H9 (cell line): Measurements from ENCODE around the gene CFAP99. TPM values are rescaled to one million over a fixed set of nuclear protein-coding genes. Genes with fewer than 3 reads are reported as not detected.

Experiments used
- DNase-seq: peaks from one replicate; pipeline ENCODE4 v3.0.0-alpha.2; 2017
- H2AFZ ChIP-seq: one replicate; pipeline ENCODE4 v1.6.1; 2013; ENCODE audit warnings: mild to moderate bottlenecking, low read length, control low read depth, moderate library complexity
- H2AK5ac ChIP-seq: 2 replicates; pipeline ENCODE4 v1.6.1; 2013; ENCODE audit warnings: low read length, control low read depth, mixed read lengths; ENCODE audit not compliant: insufficient read length
- H2BK120ac ChIP-seq: one replicate; pipeline ENCODE4 v1.6.1; 2013; ENCODE audit warnings: low read depth, mild to moderate bottlenecking, low read length, control low read depth, inconsistent platforms; ENCODE audit not compliant: poor library complexity, severe bottlenecking
- H2BK12ac ChIP-seq: 2 replicates; pipeline ENCODE4 v1.6.1; 2013; ENCODE audit warnings: low read length, control low read depth, mixed read lengths, low read depth; ENCODE audit not compliant: insufficient read length
- H2BK15ac ChIP-seq: 2 replicates; pipeline ENCODE4 v1.6.1; 2013; ENCODE audit warnings: low read depth, low read length, control low read depth
- H2BK20ac ChIP-seq: one replicate; pipeline ENCODE4 v1.6.1; 2013; ENCODE audit warnings: low read depth, mild to moderate bottlenecking, low read length, control low read depth, inconsistent platforms; ENCODE audit not compliant: poor library complexity, severe bottlenecking
- H2BK5ac ChIP-seq: 2 replicates; pipeline ENCODE4 v1.6.1; 2013; ENCODE audit warnings: low read length, control low read depth, mixed read lengths; ENCODE audit not compliant: insufficient read length
- H3K14ac ChIP-seq: 2 replicates; pipeline ENCODE4 v1.6.1; 2013; ENCODE audit warnings: low read length, control low read depth; ENCODE audit not compliant: insufficient read depth
- H3K18ac ChIP-seq: 2 replicates; pipeline ENCODE4 v1.6.1; 2013; ENCODE audit warnings: low read depth, mild to moderate bottlenecking, mixed read lengths, low read length, control low read depth; ENCODE audit not compliant: insufficient read length
- H3K23ac ChIP-seq: 2 replicates; pipeline ENCODE4 v1.6.1; 2013; ENCODE audit warnings: low read length, control low read depth, mixed read lengths, low read depth; ENCODE audit not compliant: insufficient read length
- H3K23me2 ChIP-seq: 2 replicates; pipeline ENCODE4 v1.6.1; 2013; ENCODE audit warnings: low read depth, mild to moderate bottlenecking, mixed read lengths, low read length, control low read depth; ENCODE audit not compliant: insufficient read length, poor library complexity, severe bottlenecking
- H3K27ac ChIP-seq: 2 replicates; pipeline ENCODE4 v1.5.1; 2013; ENCODE audit warnings: low read length, control low read depth, mixed read lengths, low read depth; ENCODE audit not compliant: insufficient read length
- H3K27me3 ChIP-seq: 2 replicates; pipeline ENCODE4 v1.6.1; 2013; ENCODE audit warnings: low read length, control low read depth, inconsistent platforms; ENCODE audit not compliant: insufficient read depth
- H3K4ac ChIP-seq: 2 replicates; pipeline ENCODE4 v1.6.1; 2013; ENCODE audit warnings: low read depth, mild to moderate bottlenecking, control low read depth, inconsistent platforms, low read length, moderate library complexity
- H3K4me1 ChIP-seq: 2 replicates; pipeline ENCODE4 v1.6.1; 2013; ENCODE audit warnings: low read length, control low read depth, inconsistent platforms; ENCODE audit not compliant: insufficient read depth
- H3K4me2 ChIP-seq: 2 replicates; pipeline ENCODE4 v1.6.1; 2013; ENCODE audit warnings: low read length, control low read depth, mixed read lengths; ENCODE audit not compliant: insufficient read length, insufficient read depth
- H3K56ac ChIP-seq: 2 replicates; pipeline ENCODE4 v1.6.1; 2013; ENCODE audit warnings: low read depth, mild to moderate bottlenecking, mixed read lengths, low read length, control low read depth; ENCODE audit not compliant: insufficient read length
- H3K79me1 ChIP-seq: 2 replicates; pipeline ENCODE4 v1.6.1; 2013; ENCODE audit warnings: low read depth, mild to moderate bottlenecking, moderate library complexity, low read length, control low read depth, inconsistent platforms; ENCODE audit not compliant: insufficient read depth, poor library complexity, severe bottlenecking
- H3K79me2 ChIP-seq: 2 replicates; pipeline ENCODE4 v1.6.1; 2013; ENCODE audit warnings: low read length, control low read depth, inconsistent platforms; ENCODE audit not compliant: insufficient read depth
- H3K9ac ChIP-seq: 2 replicates; pipeline ENCODE4 v1.6.1; 2013; ENCODE audit warnings: low read length, control low read depth, mixed read lengths; ENCODE audit not compliant: insufficient read length; ENCODE audit errors: extremely low read depth
- H3K9me3 ChIP-seq: one replicate; pipeline ENCODE4 v1.6.1; 2013; ENCODE audit warnings: low read depth, low read length, inconsistent platforms; ENCODE audit not compliant: control insufficient read depth
- H3T11ph ChIP-seq: one replicate; pipeline ENCODE4 v1.6.1; 2013; ENCODE audit warnings: mild to moderate bottlenecking, low read length, control low read depth, inconsistent platforms
- H4K20me1 ChIP-seq: one replicate; pipeline ENCODE4 v1.6.1; 2013; ENCODE audit not compliant: control insufficient read depth, insufficient read length, insufficient read depth
- H4K5ac ChIP-seq: 2 replicates; pipeline ENCODE4 v1.6.1; 2013; ENCODE audit warnings: low read depth, mild to moderate bottlenecking, mixed read lengths, low read length, control low read depth; ENCODE audit not compliant: insufficient read length
- H4K8ac ChIP-seq: replicated peaks from 2 replicates; pipeline ENCODE4 v1.6.1; 2013; ENCODE audit warnings: low read length, control low read depth, mixed read lengths, low read depth; ENCODE audit not compliant: insufficient read length
- H4K91ac ChIP-seq: 2 replicates; pipeline ENCODE4 v1.6.1; 2013; ENCODE audit warnings: low read depth, mild to moderate bottlenecking, moderate library complexity, mixed read lengths, low read length, control low read depth; ENCODE audit not compliant: insufficient read length
- H3K27ac Mint-ChIP-seq, 3 experiments: 2 replicates in 2 of 3; 3 replicates in 1 of 3; pipeline ENCODE4 v1.8.0; 2020 to 2021; ENCODE audit warnings: mixed read lengths in 3 of 3, mild to moderate bottlenecking in 1 of 3, moderate library complexity in 1 of 3
- H3K27me3 Mint-ChIP-seq: 2 replicates; pipeline ENCODE4 v1.8.0; 2021; ENCODE audit warnings: low read depth, mild to moderate bottlenecking, moderate library complexity, mixed read lengths
- H3K36me3 Mint-ChIP-seq, 3 experiments: 2 replicates in 2 of 3; 3 replicates in 1 of 3; pipeline ENCODE4 v1.8.0; 2020 to 2021; ENCODE audit warnings: low read depth in 3 of 3, mixed read lengths in 3 of 3; ENCODE audit not compliant: insufficient read depth in 1 of 3
- H3K4me1 Mint-ChIP-seq, 2 experiments: 2 replicates each; pipeline ENCODE4 v1.8.0; 2020; ENCODE audit warnings: mixed read lengths in 2 of 2
- H3K4me3 Mint-ChIP-seq, 2 experiments: 2 replicates in 1 of 2; 3 replicates in 1 of 2; pipeline ENCODE4 v1.8.0; 2020 to 2021; ENCODE audit warnings: mild to moderate bottlenecking in 2 of 2, mixed read lengths in 2 of 2, moderate library complexity in 1 of 2
- H3K9me3 Mint-ChIP-seq, 2 experiments: 2 replicates in 1 of 2; 3 replicates in 1 of 2; pipeline ENCODE4 v1.8.0; 2020; ENCODE audit warnings: mild to moderate bottlenecking in 2 of 2, mixed read lengths in 2 of 2, moderate library complexity in 1 of 2
- WGBS: extraction: QIAGEN DNeasy Blood & Tissue Kit; methylation state at CpG from one replicate; pipeline ENCODE4 v1.1.7; 2013; ENCODE audit warnings: missing lambda C conversion rate, low lambda C conversion rate, mixed read lengths; ENCODE audit not compliant: insufficient read length; ENCODE audit errors: extremely low coverage; 5-methylcytosine and 5-hydroxymethylcytosine counted together
- total RNA-seq: library from RNA; stranded (reverse); gene quantifications from 2 replicates; pipeline ENCODE4 v1.2.1, GENCODE V29; 2021
- TF ChIP-seq, protein P1 (sequence below): fragments of 200-600 bp; sonication (generic); conservative IDR thresholded peaks from 3 replicates; pipeline ENCODE4 v1.8.0; 2021; ENCODE audit warnings: antibody characterized with exemption, mild to moderate bottlenecking

CFAP99 gene
- total RNA-seq, 1 experiment from 2014 or later: 0.35 TPM

DNA sequence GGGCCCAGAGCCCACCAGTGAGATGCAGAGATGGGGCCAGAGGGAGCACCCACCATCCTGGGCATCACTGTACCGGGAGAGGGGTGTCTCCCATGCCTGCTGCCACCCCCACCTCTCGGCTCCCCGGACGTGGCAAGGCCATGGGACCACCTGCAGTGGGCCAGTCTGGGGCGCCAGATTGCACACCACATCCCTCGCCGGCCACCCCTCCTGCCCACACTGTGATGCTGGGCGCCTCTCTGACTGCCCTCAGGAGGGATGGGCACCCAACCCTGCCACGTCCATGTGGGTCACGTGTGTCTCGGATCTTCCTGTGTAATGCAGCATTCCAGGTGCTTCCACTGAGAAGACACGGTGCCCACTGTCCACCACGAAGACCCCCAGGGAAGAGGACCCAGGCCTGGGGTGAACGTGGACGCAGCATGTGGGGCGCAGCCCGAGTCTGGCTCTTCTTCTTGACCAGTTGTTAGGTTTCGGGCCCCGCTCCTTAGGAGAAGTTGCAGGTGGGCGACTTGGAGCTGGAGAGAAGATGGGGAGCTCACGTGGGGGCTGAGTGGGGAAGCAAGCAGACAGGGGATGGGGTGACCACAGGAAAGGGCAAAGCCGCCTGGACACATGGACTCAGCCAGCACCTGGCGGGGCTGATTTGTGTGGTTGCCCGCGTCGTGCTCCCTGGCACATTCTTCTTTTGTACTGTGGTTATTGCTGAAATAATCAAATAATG lies 48.0 kb upstream of the CFAP99 start:
- Histone ChIP-seq H3K79me2 (no peaks in the 10 kb centered on the region), H2BK15ac (no peak overlapping the region), H3K4me1 (no peaks in the 10 kb centered on the region), H3K23me2 (no peaks in the 10 kb centered on the region), H2AFZ (no peak overlapping the region), H2BK5ac (no peak overlapping the region), H3K4ac (no peak overlapping the region), H2AK5ac (no peak overlapping the region), H3K4me2 (no peak overlapping the region), H3K56ac (no peak overlapping the region), H4K5ac (no peak overlapping the region), H4K20me1 (no peaks in the 10 kb centered on the region), H3T11ph (no peak overlapping the region), H3K18ac (no peak overlapping the region), H2BK120ac (no peak overlapping the region), H3K9me3 (no peaks in the 10 kb centered on the region), H3K27me3 (no peaks in the 10 kb centered on the region), H3K79me1 (no peaks in the 10 kb centered on the region), H2BK12ac (no peak overlapping the region), H3K27ac (no peak overlapping the region), H4K8ac (no peak overlapping the region), H4K91ac (no peak overlapping the region), H3K9ac (no peak overlapping the region), H2BK20ac (no peak overlapping the region), H3K14ac (no peak overlapping the region), H3K23ac (no peak overlapping the region)
- no CpG with 5 or more reads among the region's 26 CpGs for WGBS
- Mint-ChIP-seq H3K4me3 (no peak overlapping the region), H3K27ac (no peak overlapping the region), H3K9me3 (peaks cover 14 to 17% of the 10 kb centered on the region in 2 experiments), H3K4me1 (0 out of 4 replicates have a peak, but pooled peaks cover 0 to 2% of the 10 kb centered on the region in 2 experiments), H3K27me3 (peaks cover 9% of the 10 kb centered on the region), H3K36me3 (peaks cover 7 to 12% (median 8%) of the 10 kb centered on the region in 3 experiments)
- no peak for DNase-seq
- TF ChIP-seq, protein P1, sequence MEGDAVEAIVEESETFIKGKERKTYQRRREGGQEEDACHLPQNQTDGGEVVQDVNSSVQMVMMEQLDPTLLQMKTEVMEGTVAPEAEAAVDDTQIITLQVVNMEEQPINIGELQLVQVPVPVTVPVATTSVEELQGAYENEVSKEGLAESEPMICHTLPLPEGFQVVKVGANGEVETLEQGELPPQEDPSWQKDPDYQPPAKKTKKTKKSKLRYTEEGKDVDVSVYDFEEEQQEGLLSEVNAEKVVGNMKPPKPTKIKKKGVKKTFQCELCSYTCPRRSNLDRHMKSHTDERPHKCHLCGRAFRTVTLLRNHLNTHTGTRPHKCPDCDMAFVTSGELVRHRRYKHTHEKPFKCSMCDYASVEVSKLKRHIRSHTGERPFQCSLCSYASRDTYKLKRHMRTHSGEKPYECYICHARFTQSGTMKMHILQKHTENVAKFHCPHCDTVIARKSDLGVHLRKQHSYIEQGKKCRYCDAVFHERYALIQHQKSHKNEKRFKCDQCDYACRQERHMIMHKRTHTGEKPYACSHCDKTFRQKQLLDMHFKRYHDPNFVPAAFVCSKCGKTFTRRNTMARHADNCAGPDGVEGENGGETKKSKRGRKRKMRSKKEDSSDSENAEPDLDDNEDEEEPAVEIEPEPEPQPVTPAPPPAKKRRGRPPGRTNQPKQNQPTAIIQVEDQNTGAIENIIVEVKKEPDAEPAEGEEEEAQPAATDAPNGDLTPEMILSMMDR: no peak
